GM15510 (cell line): ENCODE results near the gene GCN1.

Experiments
- POLR2A ChIP-seq: IDR thresholded peaks from 3 replicates; pipeline ENCODE4 v1.6.1; 2011; ENCODE audit warnings: borderline replicate concordance; ENCODE audit not compliant: insufficient read length; ENCODE audit errors: extremely low read depth

Gene GCN1, protein sequence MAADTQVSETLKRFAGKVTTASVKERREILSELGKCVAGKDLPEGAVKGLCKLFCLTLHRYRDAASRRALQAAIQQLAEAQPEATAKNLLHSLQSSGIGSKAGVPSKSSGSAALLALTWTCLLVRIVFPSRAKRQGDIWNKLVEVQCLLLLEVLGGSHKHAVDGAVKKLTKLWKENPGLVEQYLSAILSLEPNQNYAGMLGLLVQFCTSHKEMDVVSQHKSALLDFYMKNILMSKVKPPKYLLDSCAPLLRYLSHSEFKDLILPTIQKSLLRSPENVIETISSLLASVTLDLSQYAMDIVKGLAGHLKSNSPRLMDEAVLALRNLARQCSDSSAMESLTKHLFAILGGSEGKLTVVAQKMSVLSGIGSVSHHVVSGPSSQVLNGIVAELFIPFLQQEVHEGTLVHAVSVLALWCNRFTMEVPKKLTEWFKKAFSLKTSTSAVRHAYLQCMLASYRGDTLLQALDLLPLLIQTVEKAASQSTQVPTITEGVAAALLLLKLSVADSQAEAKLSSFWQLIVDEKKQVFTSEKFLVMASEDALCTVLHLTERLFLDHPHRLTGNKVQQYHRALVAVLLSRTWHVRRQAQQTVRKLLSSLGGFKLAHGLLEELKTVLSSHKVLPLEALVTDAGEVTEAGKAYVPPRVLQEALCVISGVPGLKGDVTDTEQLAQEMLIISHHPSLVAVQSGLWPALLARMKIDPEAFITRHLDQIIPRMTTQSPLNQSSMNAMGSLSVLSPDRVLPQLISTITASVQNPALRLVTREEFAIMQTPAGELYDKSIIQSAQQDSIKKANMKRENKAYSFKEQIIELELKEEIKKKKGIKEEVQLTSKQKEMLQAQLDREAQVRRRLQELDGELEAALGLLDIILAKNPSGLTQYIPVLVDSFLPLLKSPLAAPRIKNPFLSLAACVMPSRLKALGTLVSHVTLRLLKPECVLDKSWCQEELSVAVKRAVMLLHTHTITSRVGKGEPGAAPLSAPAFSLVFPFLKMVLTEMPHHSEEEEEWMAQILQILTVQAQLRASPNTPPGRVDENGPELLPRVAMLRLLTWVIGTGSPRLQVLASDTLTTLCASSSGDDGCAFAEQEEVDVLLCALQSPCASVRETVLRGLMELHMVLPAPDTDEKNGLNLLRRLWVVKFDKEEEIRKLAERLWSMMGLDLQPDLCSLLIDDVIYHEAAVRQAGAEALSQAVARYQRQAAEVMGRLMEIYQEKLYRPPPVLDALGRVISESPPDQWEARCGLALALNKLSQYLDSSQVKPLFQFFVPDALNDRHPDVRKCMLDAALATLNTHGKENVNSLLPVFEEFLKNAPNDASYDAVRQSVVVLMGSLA (N-terminal part only)

GRCh38 chr12:120194534-120195395 is at the start of gene GCN1:
GCN1 (minus strand) TSS chr12:120194715; CDS start chr12:120194697, 18 bp downstream.
- peak; percentile 97 for TF ChIP-seq POLR2A

- TF ChIP-seq POLR2A: no peak
Observed at GRCh38 chr12:120242971-120243699, 48.6 kb upstream of the GCN1 start.

- no peak for TF ChIP-seq POLR2A
Observed at GRCh38 chr12:120242275-120242799, 47.8 kb upstream of the GCN1 start.

DNA sequence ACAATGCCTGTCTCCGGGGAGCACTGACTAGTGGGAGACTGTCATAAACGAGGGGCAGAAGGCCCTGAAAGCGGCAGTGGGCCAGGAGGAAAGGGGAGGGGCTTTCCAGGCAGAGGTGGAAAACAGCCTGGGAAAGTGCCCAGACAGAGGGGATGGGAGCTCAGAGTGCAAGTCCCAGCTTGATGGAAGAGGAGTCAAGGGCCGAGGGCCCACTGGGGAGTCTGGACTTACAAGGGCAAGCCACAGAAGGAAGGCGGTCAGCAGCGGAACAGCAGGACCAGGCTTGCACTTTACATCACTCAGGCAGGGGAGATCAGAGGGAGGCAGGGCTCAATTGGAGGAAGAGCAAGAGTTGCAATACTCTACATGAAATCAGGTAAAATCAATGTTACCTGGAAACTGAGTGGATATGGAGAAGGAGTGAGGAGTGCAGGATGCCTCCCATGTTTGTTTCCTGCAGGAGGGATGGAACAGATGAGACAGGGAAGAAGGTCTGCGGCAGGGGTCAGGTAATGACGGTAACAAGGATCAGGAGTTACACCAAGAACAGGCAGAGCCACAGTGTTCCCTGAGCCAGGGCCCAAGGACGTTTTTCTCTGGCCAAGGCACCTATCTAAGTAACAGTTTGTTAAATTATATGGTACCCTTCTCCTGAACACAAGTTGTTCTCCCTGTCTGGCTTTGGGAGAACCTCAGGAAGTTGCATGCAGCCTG is 47.2 kb upstream of the GCN1 start:
- no peak for TF ChIP-seq POLR2A

DNA sequence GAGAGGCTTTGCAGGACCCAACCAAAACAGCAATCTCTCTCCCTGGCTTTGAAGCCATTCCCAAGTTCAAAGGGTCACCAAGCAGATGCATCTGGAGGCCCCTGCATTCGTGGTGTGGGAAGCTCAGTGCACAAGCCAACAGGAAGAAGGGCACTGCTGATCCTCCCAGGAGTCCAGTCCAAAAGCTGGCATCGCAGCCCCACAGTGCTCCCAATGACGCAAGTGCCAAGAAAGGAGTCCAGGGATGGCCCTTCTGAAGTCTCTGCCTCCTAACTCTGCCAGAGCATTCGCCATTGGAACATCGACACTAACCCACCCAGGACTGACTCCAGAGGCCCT is 45.9 kb upstream of the GCN1 start:
- no peak for TF ChIP-seq POLR2A

GRCh38 chr12:120239776-120240494 is 45.4 kb upstream of the GCN1 start:
- no peak for TF ChIP-seq POLR2A

GRCh38 chr12:120238839-120239445 is 44.4 kb upstream of the GCN1 start:
- no peak for TF ChIP-seq POLR2A

- TF ChIP-seq POLR2A: no peak
Observed at GRCh38 chr12:120238217-120238616, 43.7 kb upstream of the GCN1 start.

DNA sequence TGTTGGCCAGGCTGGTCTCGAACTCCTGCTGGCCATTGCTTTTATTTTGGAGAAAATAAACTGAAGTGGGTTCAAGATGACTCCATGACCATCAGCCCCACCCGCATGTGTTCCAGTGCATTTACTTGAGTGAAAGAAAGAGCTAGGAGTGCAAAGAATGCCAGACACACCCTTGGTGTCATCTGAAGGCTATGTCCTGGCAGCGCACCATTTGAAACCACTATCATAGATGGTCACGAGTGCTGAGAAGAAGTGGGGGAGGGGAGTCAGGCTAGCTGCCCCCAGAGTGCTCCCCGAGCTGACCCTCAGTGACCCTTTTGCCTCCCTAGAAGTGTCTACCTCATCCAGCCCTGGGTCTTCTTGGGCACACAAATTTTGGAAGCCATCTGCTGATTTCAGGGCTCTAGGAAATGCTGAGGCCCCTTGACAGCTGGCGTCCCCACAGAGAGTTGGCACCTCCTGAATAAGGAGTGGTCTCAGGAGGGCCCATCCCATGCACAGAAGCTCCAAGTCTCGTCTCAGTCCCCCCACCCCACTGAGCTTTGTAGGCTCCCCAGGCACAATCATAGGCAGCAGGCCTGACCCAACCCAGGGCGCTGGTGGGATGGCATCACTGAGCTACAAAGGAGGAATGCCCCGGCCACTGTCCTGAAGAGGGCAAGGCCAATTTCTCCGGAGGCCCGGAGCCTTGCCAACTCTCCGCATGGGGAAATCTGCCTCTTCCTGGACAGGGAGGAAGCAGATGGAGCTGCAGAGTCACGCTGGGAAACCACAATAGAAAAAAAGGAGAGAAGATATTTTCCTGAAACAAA is 43.1 kb upstream of the GCN1 start:
- TF ChIP-seq POLR2A: no peak
